A673 (cell line): Measurements from ENCODE around the gene USP14. TPM values are rescaled to one million over a fixed set of nuclear protein-coding genes. Genes with fewer than 3 reads are reported as not detected.

Experiments
- BruUV-seq: library from RNA; stranded (reverse); fragments of 400-500 nt; replicated peaks from 2 replicates; lab custom pipeline; 2021; lab: Mats Ljungman, UMichigan
- CTCF ChIA-PET: fragments of 300-600 bp; sonication (Branson Sonifier 250); formaldehyde crosslinking; loops from one replicate; lab custom pipeline; 2022; ENCODE audit warnings: antibody characterized with exemption; lab: Charles Lee
- POLR2A ChIA-PET: fragments of 300-600 bp; sonication (Branson Sonifier 250); formaldehyde crosslinking; loops from one replicate; lab custom pipeline; 2022; ENCODE audit warnings: antibody characterized with exemption; ENCODE audit not compliant: low non-redundant PET; lab: Charles Lee
- DNase-seq: peaks from one replicate; pipeline ENCODE4 v3.0.0-alpha.2; 2015; ENCODE audit warnings: low spot score
- H3K27ac ChIP-seq: fragments of 200-600 bp; sonication (generic); 2 replicates; pipeline ENCODE4 v1.5.1; 2016; ENCODE audit warnings: mixed run types, low read depth, mild to moderate bottlenecking, mixed read lengths, antibody characterized with exemption, low read length; ENCODE audit not compliant: poor library complexity, severe bottlenecking
- H3K27me3 ChIP-seq: fragments of 200-600 bp; sonication (generic); replicated peaks from 2 replicates; pipeline ENCODE4 v1.6.1; 2017; ENCODE audit warnings: mixed run types, low read depth, mild to moderate bottlenecking, mixed read lengths, antibody characterized with exemption, low read length; ENCODE audit not compliant: insufficient read depth, poor library complexity
- H3K36me3 ChIP-seq: fragments of 200-600 bp; sonication (generic); 2 replicates; pipeline ENCODE4 v1.6.1; 2016; ENCODE audit warnings: mixed run types, mild to moderate bottlenecking, mixed read lengths, antibody characterized with exemption, low read length; ENCODE audit not compliant: insufficient read depth, poor library complexity, severe bottlenecking
- H3K4me1 ChIP-seq: fragments of 200-600 bp; sonication (generic); 2 replicates; pipeline ENCODE4 v1.6.1; 2017; ENCODE audit warnings: mixed run types, mild to moderate bottlenecking, mixed read lengths, antibody characterized with exemption, low read length; ENCODE audit not compliant: insufficient read depth, poor library complexity, severe bottlenecking
- H3K4me3 ChIP-seq: fragments of 200-600 bp; sonication (generic); 2 replicates; pipeline ENCODE4 v1.5.1; 2016; ENCODE audit warnings: low read depth, mixed run types, mild to moderate bottlenecking, mixed read lengths, low read length; ENCODE audit not compliant: poor library complexity, severe bottlenecking
- H3K9me3 ChIP-seq: fragments of 200-600 bp; sonication (generic); 2 replicates; pipeline ENCODE4 v1.6.1; 2016; ENCODE audit warnings: mixed run types, low read depth, mild to moderate bottlenecking, mixed read lengths, antibody characterized with exemption, low read length; ENCODE audit not compliant: poor library complexity, severe bottlenecking
- CTCF ChIP-seq: fragments of 300-800, 200-600 bp; sonication (generic); conservative IDR thresholded peaks from 2 replicates; pipeline ENCODE4 v1.5.1; 2017; ENCODE audit warnings: low read depth, mild to moderate bottlenecking, antibody characterized with exemption, low read length, moderate library complexity, mixed read lengths
- EZH2 ChIP-seq: fragments of 200-600 bp; sonication (generic); IDR thresholded peaks from 2 replicates; pipeline ENCODE4 v1.6.1; 2017; ENCODE audit warnings: borderline replicate concordance, low read depth, mild to moderate bottlenecking, mixed read lengths, antibody characterized with exemption, low read length; ENCODE audit not compliant: poor library complexity, severe bottlenecking
- intact Hi-C: fragments of 100-400 bp; cut with micrococcal nuclease; formaldehyde crosslinking; loops from one replicate; pipeline ENCODE4 v1.10.0; 2022; ENCODE audit not compliant: unreplicated experiment
- total RNA-seq: library from RNA; stranded (reverse); gene quantifications from 2 replicates; pipeline ENCODE4 v1.2.3, GENCODE V29; 2021

Gene USP14
- total RNA-seq, 1 experiment from 2014 or later: 148 TPM

DNA sequence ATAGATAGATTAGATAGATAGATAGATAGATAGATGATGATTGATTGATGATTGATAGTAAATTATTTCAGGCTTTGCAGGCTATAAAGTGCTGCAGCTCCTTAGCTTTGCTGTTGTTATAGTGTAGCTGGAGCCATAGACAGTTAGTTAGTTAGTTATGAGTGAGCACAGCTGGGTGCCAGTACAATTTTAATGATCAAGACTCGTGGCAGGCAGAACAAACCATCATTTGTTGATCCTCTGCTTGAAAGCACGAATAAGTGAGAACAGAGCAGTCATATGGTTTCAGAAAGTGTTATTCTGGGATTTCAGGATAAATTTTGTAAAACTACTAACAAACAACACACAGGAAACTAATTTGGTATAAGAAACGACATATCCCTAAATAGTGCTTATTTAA is 55.6 kb downstream of the USP14 start:
- no peak for DNase-seq
- ChIA-PET CTCF (no interaction called here), POLR2A (no interaction called here)
- no TSS peak for BruUV-seq
- Histone ChIP-seq H3K36me3 (peaks cover 87% of the 10 kb centered on the region), H3K9me3 (no peaks in the 10 kb centered on the region), H3K27me3 (no peaks in the 10 kb centered on the region), H3K4me3 (no peak overlapping the region), H3K27ac (no peak overlapping the region), H3K4me1 (no peaks in the 10 kb centered on the region)
- intact Hi-C loops: no loop called here
- TF ChIP-seq CTCF (no peak), EZH2 (no peak)

DNA sequence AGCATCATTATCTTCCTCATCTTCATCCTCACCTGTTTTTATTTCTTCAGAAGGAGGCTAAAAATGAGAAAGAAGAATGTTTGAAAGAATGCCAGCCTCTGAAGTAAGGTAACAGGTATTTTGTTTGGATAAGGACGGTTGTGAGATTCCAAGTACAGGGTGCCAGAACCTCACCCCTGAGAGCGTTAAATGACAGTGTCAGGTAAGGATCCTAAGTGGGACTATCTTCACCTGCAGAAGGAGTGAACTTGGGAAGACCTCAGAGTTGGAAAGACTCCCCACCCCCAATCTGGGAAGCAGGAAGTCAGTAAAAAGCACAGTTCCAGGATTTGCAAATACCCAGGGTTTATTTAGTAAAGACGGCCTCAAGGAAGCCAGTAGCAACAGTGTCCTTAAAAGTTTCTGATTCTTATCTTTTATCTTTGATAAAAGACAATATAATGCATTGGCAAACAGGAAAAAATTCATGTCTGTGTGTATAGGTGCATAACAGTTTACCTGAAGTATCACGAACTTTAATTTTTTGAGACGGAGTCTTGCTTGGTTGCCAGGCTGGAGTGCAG is 57.2 kb downstream of the USP14 start:
- CTCF ChIA-PET: no interaction called here
- intact Hi-C loops: no loop called here

DNA sequence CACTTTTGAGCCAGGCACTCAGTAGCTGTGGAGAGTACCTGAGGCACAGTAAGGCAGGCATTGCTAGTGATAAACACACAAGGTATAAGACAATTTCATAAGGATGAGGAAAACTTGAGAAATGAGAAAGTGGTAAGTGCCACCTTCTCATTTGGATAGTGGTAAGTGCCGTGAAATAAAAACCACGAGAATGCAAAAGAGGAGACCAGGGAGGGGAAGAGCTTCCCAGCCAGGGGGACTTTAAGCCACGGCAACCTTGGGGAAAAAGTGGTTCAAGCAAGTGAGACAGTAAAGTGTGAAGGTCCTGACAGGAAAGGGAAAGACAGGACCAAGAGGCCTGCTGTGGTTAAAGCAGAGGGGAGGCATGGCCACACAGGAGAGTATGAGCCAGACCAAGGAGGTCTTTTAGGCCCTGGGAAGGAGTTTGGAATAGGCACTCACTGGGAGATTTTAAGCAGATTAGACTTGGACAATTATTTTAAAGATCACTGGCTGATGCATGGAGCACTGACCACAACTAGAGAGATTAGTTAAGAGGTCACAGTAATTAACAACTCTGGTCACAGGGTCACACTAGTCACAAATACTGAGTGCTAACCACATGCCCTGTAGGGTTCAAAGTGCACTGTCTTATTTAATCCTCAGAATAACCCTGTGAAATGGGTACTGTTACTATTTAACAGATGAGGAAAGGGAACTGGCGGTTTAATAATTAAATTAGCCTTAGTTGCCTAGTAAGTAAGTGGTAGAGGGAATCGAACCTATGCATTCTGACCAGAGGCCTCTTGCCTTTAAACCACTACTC is 59.4 kb downstream of the USP14 start:
- BruUV-seq: no TSS peak
- no peak for DNase-seq
- ChIA-PET POLR2A (no interaction called here), CTCF (no interaction called here)
- no peak for TF ChIP-seq EZH2
- no peak for TF ChIP-seq CTCF
- Histone ChIP-seq H3K4me1 (no peaks in the 10 kb centered on the region), H3K27ac (no peak overlapping the region), H3K36me3 (peaks cover 65% of the 10 kb centered on the region), H3K4me3 (no peak overlapping the region), H3K27me3 (no peaks in the 10 kb centered on the region), H3K9me3 (no peaks in the 10 kb centered on the region)
- intact Hi-C loops: no loop called here

More for the DNA sequence above, 57.2 kb downstream of the USP14 start:
- POLR2A ChIA-PET: no interaction called here
- BruUV-seq: no TSS peak
- no peaks in the 10 kb centered on the region for H3K27me3 ChIP-seq
- no peaks in the 10 kb centered on the region for H3K9me3 ChIP-seq
- peaks cover 71% of the 10 kb centered on the region for H3K36me3 ChIP-seq
- DNase-seq: no peak
- TF ChIP-seq EZH2 (no peak), CTCF (no peak)
- no peak overlapping the region for H3K27ac ChIP-seq
- H3K4me1 ChIP-seq: no peaks in the 10 kb centered on the region
- H3K4me3 ChIP-seq: no peak overlapping the region
